Suprapubic skin (tissue), 4 donors: Measurements from ENCODE around the gene SPA17. TPM values are rescaled to one million over a fixed set of nuclear protein-coding genes. Genes with fewer than 3 reads are reported as not detected.

Source experiments
- DNase-seq, 2 donors: peaks; one replicate each; pipeline ENCODE4 v3.0.0-alpha.2; 2019; ENCODE audit warnings: low spot score in 2 of 2
- H3K27ac ChIP-seq: fragments of 200-600 bp; sonication (generic); one replicate; pipeline ENCODE4 v1.5.1; 2019
- H3K27me3 ChIP-seq: fragments of 200-600 bp; sonication (generic); one replicate; pipeline ENCODE4 v1.5.1; 2019
- H3K36me3 ChIP-seq: fragments of 200-600 bp; sonication (generic); one replicate; pipeline ENCODE4 v1.5.1; 2019
- H3K4me1 ChIP-seq: fragments of 200-600 bp; sonication (generic); one replicate; pipeline ENCODE4 v1.5.1; 2019
- H3K4me3 ChIP-seq: fragments of 200-600 bp; sonication (generic); one replicate; pipeline ENCODE4 v1.5.1; 2019; ENCODE audit warnings: mild to moderate bottlenecking
- H3K9me3 ChIP-seq: fragments of 200-600 bp; sonication (generic); one replicate; pipeline ENCODE4 v1.5.1; 2019
- EP300 ChIP-seq: sonication (generic); formaldehyde crosslinking; IDR thresholded peaks from one replicate; pipeline ENCODE4 v1.6.1; 2017; ENCODE audit warnings: antibody characterized with exemption
- POLR2A ChIP-seq, 2 donors: fragments of 450-650 bp; IDR thresholded peaks; one replicate each; pipeline ENCODE4 v1.6.1; 2017; ENCODE audit warnings: antibody characterized with exemption in 2 of 2, mild to moderate bottlenecking in 2 of 2, moderate library complexity in 2 of 2
- POLR2AphosphoS5 ChIP-seq, 3 donors: sonication (generic); formaldehyde crosslinking; IDR thresholded peaks; one replicate each; pipeline ENCODE4 v1.6.1; 2017; ENCODE audit warnings: antibody characterized with exemption in 3 of 3
- WGBS: methylation state at CpG from one replicate; pipeline ENCODE4 v1.1.5; 2018; 5-methylcytosine and 5-hydroxymethylcytosine counted together
- total RNA-seq, 4 donors: library from RNA; depleted of rRNA; stranded (reverse); fragments of >200 nt; gene quantifications; one replicate each; pipeline ENCODE4 v1.1.0, GENCODE V29; 2016
- TF ChIP-seq, protein P1 (sequence below), 2 donors: fragments of 200-600 bp in 1 of 2; fragments of 450-650 bp in 1 of 2; sonication (generic) in 1 of 2; IDR thresholded peaks; one replicate each; pipeline ENCODE4 v1.5.1; 2016 to 2019; ENCODE audit warnings: antibody characterized with exemption in 2 of 2, mild to moderate bottlenecking in 1 of 2, moderate library complexity in 1 of 2

The SPA17 gene
- total RNA-seq, 4 donors from 2014 or later: 1.1 to 8.1 (median 2.4) TPM

DNA sequence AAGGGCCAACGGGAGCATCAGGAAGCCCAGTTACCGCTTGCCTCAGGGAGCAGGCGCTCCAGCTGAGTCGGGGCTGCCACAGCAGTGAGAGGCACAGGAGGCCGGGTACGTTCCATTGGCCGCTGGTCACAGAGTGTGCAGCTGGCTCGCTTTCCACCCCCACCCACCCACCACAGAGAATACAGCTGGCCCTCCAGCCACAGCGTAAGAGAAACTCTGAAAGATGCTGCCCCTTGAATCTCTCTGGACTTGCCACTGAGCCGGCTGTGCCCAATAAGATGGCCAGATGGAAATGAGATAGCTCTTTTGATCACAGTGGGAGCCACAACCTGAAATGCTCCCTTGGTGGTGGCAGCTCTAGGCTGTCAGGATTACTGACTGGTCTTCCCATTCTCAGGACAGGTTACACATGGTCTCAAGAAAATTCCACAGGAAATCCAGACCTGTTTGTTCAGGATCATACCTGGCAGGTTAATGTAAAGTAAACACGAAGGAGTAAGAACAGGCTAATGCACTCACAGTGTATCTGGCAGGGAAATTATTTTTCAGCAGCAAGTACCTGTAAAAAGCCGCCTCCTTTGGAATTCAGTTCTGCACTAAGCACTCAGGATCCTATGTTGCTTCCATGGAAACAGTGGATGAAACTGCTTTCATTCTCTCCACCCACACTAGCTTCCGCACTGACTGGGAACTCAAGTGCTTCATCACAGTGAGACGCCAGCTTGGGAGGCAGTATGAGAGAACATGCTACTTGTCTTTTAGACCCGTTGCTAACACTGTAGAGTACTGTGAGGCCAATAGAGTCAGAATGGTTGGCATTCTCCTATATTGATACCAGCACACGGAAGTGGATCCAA is 16.7 kb upstream of the SPA17 start:
- H3K27ac ChIP-seq: no peak overlapping the region
- DNase-seq: no peak
- no peaks in the 10 kb centered on the region for H3K9me3 ChIP-seq
- WGBS: 71% methylated on average over 16 of the region's 16 CpGs
- TF ChIP-seq, protein P1, sequence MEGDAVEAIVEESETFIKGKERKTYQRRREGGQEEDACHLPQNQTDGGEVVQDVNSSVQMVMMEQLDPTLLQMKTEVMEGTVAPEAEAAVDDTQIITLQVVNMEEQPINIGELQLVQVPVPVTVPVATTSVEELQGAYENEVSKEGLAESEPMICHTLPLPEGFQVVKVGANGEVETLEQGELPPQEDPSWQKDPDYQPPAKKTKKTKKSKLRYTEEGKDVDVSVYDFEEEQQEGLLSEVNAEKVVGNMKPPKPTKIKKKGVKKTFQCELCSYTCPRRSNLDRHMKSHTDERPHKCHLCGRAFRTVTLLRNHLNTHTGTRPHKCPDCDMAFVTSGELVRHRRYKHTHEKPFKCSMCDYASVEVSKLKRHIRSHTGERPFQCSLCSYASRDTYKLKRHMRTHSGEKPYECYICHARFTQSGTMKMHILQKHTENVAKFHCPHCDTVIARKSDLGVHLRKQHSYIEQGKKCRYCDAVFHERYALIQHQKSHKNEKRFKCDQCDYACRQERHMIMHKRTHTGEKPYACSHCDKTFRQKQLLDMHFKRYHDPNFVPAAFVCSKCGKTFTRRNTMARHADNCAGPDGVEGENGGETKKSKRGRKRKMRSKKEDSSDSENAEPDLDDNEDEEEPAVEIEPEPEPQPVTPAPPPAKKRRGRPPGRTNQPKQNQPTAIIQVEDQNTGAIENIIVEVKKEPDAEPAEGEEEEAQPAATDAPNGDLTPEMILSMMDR (IDR thresholded peaks at IDR 0.05): no peak
- no peak for TF ChIP-seq POLR2A (IDR thresholded peaks at IDR 0.05)
- H3K4me3 ChIP-seq: no peak overlapping the region
- no peaks in the 10 kb centered on the region for H3K27me3 ChIP-seq
- H3K36me3 ChIP-seq: peaks cover 25% of the 10 kb centered on the region
- no peaks in the 10 kb centered on the region for H3K4me1 ChIP-seq

DNA sequence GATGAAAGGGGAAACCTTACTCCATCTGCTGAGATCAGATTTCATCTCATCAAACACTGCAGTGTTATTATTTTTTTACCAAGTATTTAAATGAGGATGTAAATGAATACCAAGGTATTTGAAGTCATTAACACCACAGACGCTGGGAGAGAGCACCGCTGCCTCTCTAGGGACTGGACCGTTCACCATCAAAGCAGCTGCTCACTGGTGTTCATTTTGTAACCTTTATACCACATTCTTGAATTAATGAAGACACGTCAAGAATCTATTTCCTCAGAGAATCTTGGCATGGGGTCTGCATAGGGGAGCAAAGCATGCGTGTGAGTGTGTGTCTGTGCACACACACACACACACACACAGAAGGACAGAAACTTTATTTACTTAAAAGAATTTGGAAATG is 15.8 kb upstream of the SPA17 start:
- Histone ChIP-seq H3K4me1 (no peaks in the 10 kb centered on the region), H3K27ac (no peak overlapping the region), H3K9me3 (no peaks in the 10 kb centered on the region), H3K36me3 (peaks cover 19% of the 10 kb centered on the region), H3K4me3 (no peak overlapping the region), H3K27me3 (no peaks in the 10 kb centered on the region)
- 80% methylated on average over 5 of the region's 5 CpGs for WGBS
- DNase-seq: no peak
- TF ChIP-seq POLR2AphosphoS5 (IDR thresholded peaks at IDR 0.05) (no peak), EP300 (no peak), POLR2A (IDR thresholded peaks at IDR 0.05) (no peak)
- TF ChIP-seq, protein P1 (IDR thresholded peaks at IDR 0.05): no peak

DNA sequence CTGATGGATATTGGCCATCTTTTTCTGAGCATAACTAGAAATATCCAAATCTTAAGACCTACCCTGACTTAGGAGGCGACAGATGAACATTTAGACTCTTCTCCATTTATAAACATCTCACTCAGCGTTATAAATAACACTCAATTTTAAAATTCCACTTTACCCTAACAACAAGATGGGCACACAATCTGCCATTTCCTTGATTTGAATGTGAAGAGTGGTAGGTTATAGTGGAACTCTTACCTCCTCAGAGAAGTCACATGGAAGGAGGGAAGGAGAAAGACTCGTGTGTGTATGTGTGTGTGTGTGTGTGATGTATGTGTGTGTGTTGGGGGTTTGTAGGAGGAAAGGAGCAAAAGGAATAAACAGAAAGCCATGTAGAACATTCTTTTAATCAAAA is 15.2 kb upstream of the SPA17 start:
- 90% methylated on average over 3 of the region's 3 CpGs for WGBS
- DNase-seq: no peak
- H3K4me1 ChIP-seq: no peaks in the 10 kb centered on the region
- no peak overlapping the region for H3K4me3 ChIP-seq
- TF ChIP-seq, protein P1 (IDR thresholded peaks at IDR 0.05): no peak
- TF ChIP-seq POLR2AphosphoS5 (IDR thresholded peaks at IDR 0.05): no peak
- TF ChIP-seq POLR2A (IDR thresholded peaks at IDR 0.05): no peak
- TF ChIP-seq EP300: no peak
- H3K27ac ChIP-seq: no peak overlapping the region
- no peaks in the 10 kb centered on the region for H3K9me3 ChIP-seq
- H3K27me3 ChIP-seq: no peaks in the 10 kb centered on the region
- peaks cover 13% of the 10 kb centered on the region for H3K36me3 ChIP-seq

DNA sequence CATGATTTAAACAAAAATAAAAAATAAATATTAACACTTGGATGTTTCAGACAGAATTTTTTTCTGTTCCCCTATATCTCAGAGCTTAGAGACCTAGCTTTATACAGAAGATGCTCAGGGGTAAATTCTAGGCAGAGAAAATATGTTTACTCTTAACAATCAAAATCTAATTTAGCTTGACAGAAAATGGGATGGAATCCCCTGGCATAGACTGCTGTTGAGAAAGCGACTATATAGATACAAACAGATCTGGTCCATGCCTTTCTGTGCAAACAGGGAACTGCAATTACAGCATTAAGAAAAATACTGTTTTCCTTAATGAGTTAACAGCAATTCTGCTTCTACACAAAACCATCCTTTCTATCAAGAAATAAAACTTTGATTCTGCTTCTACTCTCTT is 14.7 kb upstream of the SPA17 start:
- WGBS: 97% methylated on average over 1 of the region's 1 CpG
- no peak for DNase-seq
- H3K36me3 ChIP-seq: peaks cover 9% of the 10 kb centered on the region
- no peaks in the 10 kb centered on the region for H3K27me3 ChIP-seq
- no peaks in the 10 kb centered on the region for H3K9me3 ChIP-seq
- H3K27ac ChIP-seq: no peak overlapping the region
- no peak overlapping the region for H3K4me3 ChIP-seq
- TF ChIP-seq, protein P1 (IDR thresholded peaks at IDR 0.05): no peak
- TF ChIP-seq POLR2AphosphoS5 (IDR thresholded peaks at IDR 0.05) (no peak), POLR2A (IDR thresholded peaks at IDR 0.05) (no peak), EP300 (no peak)
- H3K4me1 ChIP-seq: no peaks in the 10 kb centered on the region

DNA sequence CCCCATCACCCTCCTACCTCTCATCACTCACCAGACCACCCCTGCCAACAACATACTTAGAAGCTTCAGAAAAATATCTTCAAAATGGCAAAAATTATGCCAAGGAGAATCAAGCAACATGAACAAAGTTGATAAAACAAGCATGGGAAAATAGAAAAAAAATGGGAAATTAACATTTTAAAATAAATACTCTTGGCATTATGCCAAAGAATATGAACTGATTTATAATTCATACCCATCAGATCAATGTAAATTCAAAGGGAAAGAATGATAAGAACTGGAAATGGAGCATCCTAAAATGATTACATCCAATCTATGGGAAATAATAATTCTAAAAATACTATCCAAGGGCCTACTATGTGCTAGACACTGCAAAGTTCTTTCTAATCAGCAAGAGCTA is 12.2 kb upstream of the SPA17 start:
- TF ChIP-seq, protein P1 (IDR thresholded peaks at IDR 0.05): no peak
- TF ChIP-seq POLR2A (IDR thresholded peaks at IDR 0.05): no peak
- TF ChIP-seq POLR2AphosphoS5 (IDR thresholded peaks at IDR 0.05): no peak
- TF ChIP-seq EP300: no peak
- H3K36me3 ChIP-seq: peaks cover 18% of the 10 kb centered on the region

More for the DNA sequence above, 12.2 kb upstream of the SPA17 start:
- no peaks in the 10 kb centered on the region for H3K4me1 ChIP-seq
- DNase-seq: no peak
- H3K27ac ChIP-seq: no peak overlapping the region
- H3K27me3 ChIP-seq: no peaks in the 10 kb centered on the region
- no peak overlapping the region for H3K4me3 ChIP-seq
- H3K9me3 ChIP-seq: no peaks in the 10 kb centered on the region
